Measurements from ENCODE around the gene ZBTB11.
"Not testable (repeated sequence)": the region's sequence is repeated elsewhere in the genome, so short reads cannot be mapped to it uniquely, and the experiment has no call there.

ZBTB11 gene

GRCh38 chr3:101643009-101643844 lies 33.7 kb downstream of the ZBTB11 start:
- no peak for DNase-seq (ENCODE audit: low read depth)

GRCh38 chr3:101642441-101642840 lies 34.5 kb downstream of the ZBTB11 start:
- no peak for DNase-seq (ENCODE audit: low read depth)

GRCh38 chr3:101641397-101642115 lies 35.4 kb downstream of the ZBTB11 start:
- not testable (repeated sequence) for DNase-seq (ENCODE audit: low read depth)

GRCh38 chr3:101640256-101640655 lies 36.7 kb downstream of the ZBTB11 start:
- DNase-seq (ENCODE audit: low read depth) = no peak

GRCh38 chr3:101639280-101639963 lies 37.5 kb downstream of the ZBTB11 start:
- DNase-seq (ENCODE audit: low read depth) = no peak

GRCh38 chr3:101638261-101638745 lies 38.6 kb downstream of the ZBTB11 start:
- no peak for DNase-seq (ENCODE audit: low read depth)

GRCh38 chr3:101637451-101637850 lies 39.5 kb downstream of the ZBTB11 start:
- DNase-seq (ENCODE audit: low read depth) = no peak

- no peak for DNase-seq (ENCODE audit: low read depth)
These were observed 40.8 kb downstream of the ZBTB11 start for GRCh38 chr3:101635954-101636798.

- DNase-seq (ENCODE audit: low read depth) = no peak
These were observed 41.6 kb downstream of the ZBTB11 start for GRCh38 chr3:101635345-101635744.

GRCh38 chr3:101634591-101635196 lies 42.2 kb downstream of the ZBTB11 start:
- DNase-seq (ENCODE audit: low read depth) = no peak

- no peak for DNase-seq (ENCODE audit: low read depth)
These were observed 43.7 kb downstream of the ZBTB11 start for GRCh38 chr3:101633186-101633585.

GRCh38 chr3:101632586-101632985 lies 44.3 kb downstream of the ZBTB11 start:
- no peak for DNase-seq (ENCODE audit: low read depth)

- not testable (repeated sequence) for DNase-seq (ENCODE audit: low read depth)
These were observed 45.0 kb downstream of the ZBTB11 start for GRCh38 chr3:101631959-101632358.

GRCh38 chr3:101631098-101631796 lies 45.7 kb downstream of the ZBTB11 start:
- no peak for DNase-seq (ENCODE audit: low read depth)

- DNase-seq (ENCODE audit: low read depth) = no peak
These were observed 47.7 kb downstream of the ZBTB11 start for GRCh38 chr3:101629219-101629618.

- no peak for DNase-seq (ENCODE audit: low read depth)
These were observed 51.1 kb downstream of the ZBTB11 start for GRCh38 chr3:101625879-101626278.

GRCh38 chr3:101624857-101625256 lies 52.1 kb downstream of the ZBTB11 start:
- DNase-seq (ENCODE audit: low read depth) = no peak

GRCh38 chr3:101623656-101624055 lies 53.3 kb downstream of the ZBTB11 start:
- no peak for DNase-seq (ENCODE audit: low read depth)

GRCh38 chr3:101619734-101620133 lies 57.2 kb downstream of the ZBTB11 start:
- no peak for DNase-seq (ENCODE audit: low read depth)

- no peak for DNase-seq (ENCODE audit: low read depth)
These were observed 58.2 kb downstream of the ZBTB11 start for GRCh38 chr3:101618726-101619125.

- DNase-seq (ENCODE audit: low read depth) = no peak
These were observed 59.5 kb downstream of the ZBTB11 start for GRCh38 chr3:101617478-101617877.
